Fibroblast of mammary gland (primary cell): Measurements from ENCODE around the gene HPD.

Source experiments
- DNase-seq: peaks from one replicate; pipeline ENCODE4 v3.0.0-alpha.2; 2010; ENCODE audit warnings: low read depth
- H3K4me3 ChIP-seq: 2 replicates; pipeline ENCODE4 v1.5.1; 2011; ENCODE audit warnings: low read depth, mild to moderate bottlenecking, low read length, moderate library complexity; ENCODE audit not compliant: control insufficient read depth
- TF ChIP-seq, protein P1 (sequence below): conservative IDR thresholded peaks from 2 replicates; pipeline ENCODE4 v1.5.1; 2011; ENCODE audit warnings: low read depth, low read length, inconsistent platforms; ENCODE audit not compliant: control insufficient read depth, insufficient read depth

The HPD gene

DNA sequence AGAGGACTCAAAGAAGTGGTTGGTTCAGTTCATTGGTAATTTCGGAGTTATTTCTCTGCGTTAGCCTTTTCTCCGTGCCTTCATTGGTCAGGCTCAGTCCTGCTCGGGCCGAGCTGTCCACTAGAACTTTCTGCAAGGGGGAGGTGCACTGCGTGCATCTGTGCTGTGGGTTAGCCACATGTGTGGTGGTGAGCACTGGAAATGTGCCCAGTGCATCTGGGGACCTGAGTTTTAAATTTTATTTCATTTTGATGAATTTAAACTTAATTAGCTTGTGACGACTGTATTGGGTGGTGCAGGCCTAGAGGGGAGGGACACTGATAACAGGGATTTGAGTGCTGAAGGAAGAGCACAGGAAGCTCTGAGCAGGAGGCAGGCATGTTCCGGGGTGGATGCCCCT lies 30.4 kb downstream of the HPD start:
- TF ChIP-seq, protein P1, sequence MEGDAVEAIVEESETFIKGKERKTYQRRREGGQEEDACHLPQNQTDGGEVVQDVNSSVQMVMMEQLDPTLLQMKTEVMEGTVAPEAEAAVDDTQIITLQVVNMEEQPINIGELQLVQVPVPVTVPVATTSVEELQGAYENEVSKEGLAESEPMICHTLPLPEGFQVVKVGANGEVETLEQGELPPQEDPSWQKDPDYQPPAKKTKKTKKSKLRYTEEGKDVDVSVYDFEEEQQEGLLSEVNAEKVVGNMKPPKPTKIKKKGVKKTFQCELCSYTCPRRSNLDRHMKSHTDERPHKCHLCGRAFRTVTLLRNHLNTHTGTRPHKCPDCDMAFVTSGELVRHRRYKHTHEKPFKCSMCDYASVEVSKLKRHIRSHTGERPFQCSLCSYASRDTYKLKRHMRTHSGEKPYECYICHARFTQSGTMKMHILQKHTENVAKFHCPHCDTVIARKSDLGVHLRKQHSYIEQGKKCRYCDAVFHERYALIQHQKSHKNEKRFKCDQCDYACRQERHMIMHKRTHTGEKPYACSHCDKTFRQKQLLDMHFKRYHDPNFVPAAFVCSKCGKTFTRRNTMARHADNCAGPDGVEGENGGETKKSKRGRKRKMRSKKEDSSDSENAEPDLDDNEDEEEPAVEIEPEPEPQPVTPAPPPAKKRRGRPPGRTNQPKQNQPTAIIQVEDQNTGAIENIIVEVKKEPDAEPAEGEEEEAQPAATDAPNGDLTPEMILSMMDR = no peak
- H3K4me3 ChIP-seq = no peak overlapping the region
- no peak for DNase-seq

DNA sequence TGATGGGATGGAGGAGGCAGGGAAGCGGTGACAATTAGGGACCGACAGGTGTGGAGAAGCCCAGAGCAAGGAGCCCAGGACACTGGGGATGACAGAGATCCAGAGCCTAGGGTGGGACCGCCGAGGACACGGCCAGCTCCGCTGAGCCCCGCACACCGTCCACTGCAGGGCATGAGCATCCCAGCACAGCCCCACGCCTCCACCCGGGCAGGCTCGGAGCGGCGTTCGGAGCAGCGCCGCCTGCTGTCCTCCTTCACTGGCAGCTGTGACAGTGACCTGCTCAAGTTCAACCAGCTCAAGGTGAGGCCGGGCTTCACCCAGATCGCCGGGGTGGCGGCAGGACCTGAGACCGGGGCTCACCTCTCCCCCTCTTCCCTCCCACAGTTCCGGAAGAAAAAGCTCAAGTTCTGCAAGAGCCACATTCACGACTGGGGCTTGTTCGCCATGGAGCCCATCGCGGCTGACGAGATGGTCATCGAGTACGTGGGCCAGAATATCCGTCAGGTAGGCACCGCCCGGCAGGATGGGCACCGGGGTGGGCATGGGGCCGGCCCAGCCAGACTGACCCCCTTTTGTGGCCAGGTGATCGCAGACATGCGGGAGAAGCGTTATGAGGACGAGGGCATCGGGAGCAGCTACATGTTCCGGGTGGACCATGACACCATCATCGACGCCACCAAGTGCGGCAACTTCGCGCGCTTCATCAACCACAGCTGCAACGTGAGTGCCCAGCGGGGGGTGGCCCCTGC lies 31.1 kb downstream of the HPD start:
- H3K4me3 ChIP-seq = no peak overlapping the region
- TF ChIP-seq, protein P1 = no peak
- DNase-seq = no peak

DNA sequence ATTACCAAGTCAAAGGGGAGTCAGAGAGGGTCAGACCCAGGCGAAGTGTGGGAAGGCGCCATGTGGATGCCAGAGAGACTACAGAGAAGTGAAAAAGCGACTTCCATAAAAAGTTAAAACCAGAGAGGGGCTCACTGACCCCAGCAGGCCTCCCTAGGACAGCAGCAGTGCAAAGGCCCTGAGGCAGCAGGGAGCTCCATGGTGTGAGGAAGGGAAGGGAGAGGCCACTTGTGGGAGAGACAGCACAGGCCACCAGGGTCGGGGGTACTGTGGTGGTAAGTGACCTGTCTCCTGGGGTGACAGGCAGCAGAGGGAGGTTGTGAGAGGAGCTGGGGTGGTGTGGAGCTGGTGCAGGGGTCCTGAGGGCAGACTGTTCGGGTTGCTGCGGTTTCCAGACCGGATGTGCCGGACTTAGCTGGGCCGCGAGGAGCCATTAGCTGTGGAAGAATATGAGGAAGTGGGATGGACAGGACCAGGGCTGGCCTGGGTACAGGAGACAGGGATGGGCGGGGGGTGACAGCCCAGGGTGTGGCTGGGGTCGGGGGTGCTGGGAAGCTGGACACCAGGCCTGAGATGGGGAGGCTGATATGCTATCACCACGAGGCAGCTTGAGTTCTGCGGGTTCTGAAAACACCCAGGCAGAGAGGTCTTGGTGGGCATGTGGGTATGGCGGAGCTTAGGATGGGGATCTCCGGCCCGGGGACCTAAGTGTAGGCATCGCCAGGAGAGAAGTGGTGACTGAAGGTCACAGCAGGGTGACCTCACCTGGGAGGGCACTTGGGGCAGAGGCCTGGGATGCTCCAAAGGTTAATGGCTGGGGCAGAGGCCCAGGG lies 32.1 kb downstream of the HPD start:
- TF ChIP-seq, protein P1 = no peak
- DNase-seq = no peak
- H3K4me3 ChIP-seq = no peak overlapping the region

DNA sequence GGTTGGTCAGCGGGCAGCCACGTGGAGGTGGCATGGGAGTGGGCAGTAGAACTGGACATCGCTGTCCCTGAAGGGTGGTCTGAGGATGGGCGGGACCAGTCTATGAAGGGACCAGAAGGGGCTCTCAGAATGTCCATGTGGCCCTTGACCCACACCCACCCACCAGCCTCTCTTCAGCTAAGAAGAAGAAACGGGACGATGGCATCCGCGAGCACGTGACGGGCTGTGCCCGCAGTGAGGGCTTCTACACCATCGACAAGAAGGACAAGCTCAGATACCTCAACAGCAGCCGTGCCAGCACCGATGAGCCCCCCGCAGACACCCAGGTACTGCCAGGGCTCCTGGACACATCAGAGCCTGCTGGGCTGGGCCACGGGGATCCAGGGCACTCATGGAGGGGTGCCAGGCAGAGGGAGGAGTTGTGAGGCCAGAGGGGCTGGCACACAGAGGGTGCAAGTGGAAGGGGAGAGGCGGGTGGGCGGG lies 33.6 kb downstream of the HPD start:
- no peak for DNase-seq
- TF ChIP-seq, protein P1 = no peak
- no peak overlapping the region for H3K4me3 ChIP-seq

DNA sequence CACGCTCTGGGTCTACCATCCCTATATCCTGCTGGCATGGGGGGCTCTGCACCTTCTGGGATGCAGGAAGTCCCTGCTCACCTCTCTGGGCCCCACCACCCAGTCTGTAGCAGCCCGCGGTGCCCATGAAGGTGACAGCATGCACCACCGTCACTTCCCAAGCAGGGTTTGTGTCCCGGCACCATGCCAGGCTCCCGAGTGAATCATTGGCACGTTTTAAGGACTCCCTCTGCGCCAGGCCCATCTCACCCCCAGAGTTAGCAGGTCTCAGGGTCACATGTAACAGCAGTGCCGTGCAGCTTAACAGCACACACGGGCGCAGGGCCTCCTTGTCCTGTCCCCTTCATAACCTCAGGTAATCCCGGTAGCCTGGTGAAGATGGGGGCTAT lies 34.9 kb downstream of the HPD start:
- no peak overlapping the region for H3K4me3 ChIP-seq
- DNase-seq = no peak
- TF ChIP-seq, protein P1 = no peak

DNA sequence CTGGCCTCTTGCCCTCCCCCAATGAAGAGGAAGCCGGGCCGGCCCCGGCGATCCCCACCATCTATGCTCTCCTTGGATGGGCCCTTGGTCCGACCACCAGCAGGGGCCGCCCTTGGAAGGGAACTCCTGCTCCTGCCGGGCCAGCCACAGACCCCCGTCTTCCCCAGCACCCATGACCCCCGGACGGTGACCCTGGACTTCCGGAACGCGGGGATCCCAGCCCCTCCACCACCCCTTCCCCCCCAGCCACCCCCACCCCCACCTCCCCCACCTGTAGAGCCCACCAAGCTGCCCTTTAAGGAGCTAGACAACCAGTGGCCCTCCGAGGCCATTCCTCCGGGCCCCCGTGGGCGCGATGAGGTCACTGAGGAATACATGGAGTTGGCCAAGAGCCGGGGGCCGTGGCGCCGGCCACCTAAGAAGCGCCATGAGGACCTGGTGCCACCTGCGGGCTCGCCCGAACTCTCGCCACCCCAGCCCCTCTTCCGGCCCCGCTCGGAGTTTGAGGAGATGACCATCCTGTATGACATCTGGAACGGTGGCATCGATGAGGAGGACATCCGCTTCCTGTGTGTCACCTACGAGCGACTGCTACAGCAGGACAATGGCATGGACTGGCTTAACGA lies 35.4 kb downstream of the HPD start:
- no peak for DNase-seq
- TF ChIP-seq, protein P1 = peak; percentile 7

More for the DNA sequence above, 35.4 kb downstream of the HPD start:
- no peak overlapping the region for H3K4me3 ChIP-seq
